H1 (cell line): ENCODE measurements around the gene MST1R.

ENCODE experiments used
- BCL11A ChIP-seq, 2 experiments: IDR thresholded peaks; one replicate each; pipeline ENCODE4 v1.6.1; 2011; ENCODE audit warnings: low read depth in 2 of 2, low read length in 2 of 2, mild to moderate bottlenecking in 2 of 2
- CREB1 ChIP-seq: IDR thresholded peaks from 2 replicates; pipeline ENCODE4 v1.6.1; 2012; ENCODE audit warnings: inconsistent platforms
- CTCF ChIP-seq, 3 experiments: IDR thresholded peaks; 1 replicate in 2 of 3; 2 replicates in 1 of 3; pipeline versions ENCODE4 v1.5.1 to v1.6.1; 2011; ENCODE audit warnings: low read length in 3 of 3, mild to moderate bottlenecking in 3 of 3, inconsistent platforms in 2 of 3, low read depth in 1 of 3, moderate library complexity in 1 of 3; ENCODE audit not compliant: insufficient read depth in 1 of 3; ENCODE audit errors: control extremely low read depth in 1 of 3
- EZH2 ChIP-seq: fragments of 200-600 bp; sonication (generic); IDR thresholded peaks from 2 replicates; pipeline ENCODE4 v1.7.1; 2012; ENCODE audit warnings: low read depth, mild to moderate bottlenecking, moderate library complexity, low read length, inconsistent platforms; ENCODE audit not compliant: severe bottlenecking
- PHF8 ChIP-seq: fragments of 200-600 bp; sonication (generic); conservative IDR thresholded peaks from 2 replicates; pipeline ENCODE4 v1.7.1; 2012; ENCODE audit warnings: low read depth, mild to moderate bottlenecking, inconsistent platforms, low read length, moderate library complexity
- POLR2A ChIP-seq, 2 experiments: IDR thresholded peaks; 1 replicate in 1 of 2; 2 replicates in 1 of 2; pipeline ENCODE4 v1.6.1; 2011; ENCODE audit warnings: low read depth in 2 of 2, low read length in 2 of 2, mild to moderate bottlenecking in 2 of 2; ENCODE audit errors: control extremely low read depth in 1 of 2
- POLR2AphosphoS5 ChIP-seq: IDR thresholded peaks from 2 replicates; pipeline ENCODE4 v1.6.1; 2011; ENCODE audit warnings: low read depth, low read length
- SIX5 ChIP-seq: IDR thresholded peaks from 2 replicates; pipeline ENCODE4 v1.6.1; 2011; ENCODE audit warnings: mild to moderate bottlenecking, low read depth, low read length
- SP1 ChIP-seq: IDR thresholded peaks from 2 replicates; pipeline ENCODE4 v1.6.1; 2011; ENCODE audit warnings: low read depth, low read length
- SP2 ChIP-seq: IDR thresholded peaks from 2 replicates; pipeline ENCODE4 v1.6.1; 2012; ENCODE audit warnings: mild to moderate bottlenecking, low read length, inconsistent platforms
- SRF ChIP-seq: IDR thresholded peaks from 2 replicates; pipeline ENCODE4 v1.6.1; 2011; ENCODE audit warnings: mild to moderate bottlenecking, low read depth, low read length, moderate library complexity
- TCF12 ChIP-seq: IDR thresholded peaks from 2 replicates; pipeline ENCODE4 v1.6.1; 2011; ENCODE audit warnings: low read depth, mild to moderate bottlenecking, low read length
- YY1 ChIP-seq: IDR thresholded peaks from 2 replicates; pipeline ENCODE4 v1.6.1; 2011; ENCODE audit warnings: low read depth, mild to moderate bottlenecking, low read length
- ZNF274 ChIP-seq: IDR thresholded peaks from 2 replicates; pipeline ENCODE4 v1.7.0; 2012; ENCODE audit warnings: low read length, borderline replicate concordance; ENCODE audit errors: extremely low read depth

- no peak for TF ChIP-seq ZNF274
- TF ChIP-seq CTCF (IDR thresholded peaks at IDR 0.05; ENCODE audit: control extremely low read depth in 1 of 3, insufficient read depth in 1 of 3, low read depth in 1 of 3, low read length in 3 of 3) = no peak
- no peak for TF ChIP-seq POLR2A (IDR thresholded peaks at IDR 0.05; ENCODE audit: control extremely low read depth in 1 of 2, low read depth in 2 of 2, low read length in 2 of 2)
- TF ChIP-seq SRF = no peak
- no peak for TF ChIP-seq SIX5
- TF ChIP-seq YY1 = no peak
- TF ChIP-seq BCL11A (IDR thresholded peaks at IDR 0.05; ENCODE audit: low read depth in 2 of 2, low read length in 2 of 2) = no peak
- no peak for TF ChIP-seq PHF8
- TF ChIP-seq SP2 = no peak
- TF ChIP-seq POLR2AphosphoS5 = no peak
- TF ChIP-seq SP1 = no peak
- no peak for TF ChIP-seq EZH2
- no peak for TF ChIP-seq CREB1
- no peak for TF ChIP-seq TCF12
These were observed 49.3 kb upstream of the MST1R start for GRCh38 chr3:49952924-49953323.
